ENCODE data around the gene CDKL5. TPM values are rescaled to one million over a fixed set of nuclear protein-coding genes. Genes with fewer than 3 reads are reported as not detected.

Gene CDKL5
- total and polyA plus RNA-seq, 4 donors = 1.1 to 28.7 (median 13.0) TPM

- intact Hi-C loops (cut with DNase I) = no loop called here
- no peak for DNase-seq
- H3K9me3 ChIP-seq (ENCODE audit: control insufficient read depth, low read length) = no peaks in the 10 kb centered on the region
- ATAC-seq (ENCODE audit: low FRiP score) = no peak
- H3K27ac ChIP-seq (ENCODE audit: low read depth in 1 of 2, low read length in 2 of 2) = no peak overlapping the region
- 82 to 97% methylated on average over 2 of the region's 2 CpGs for WGBS, 2 donors
- H3K4me3 ChIP-seq (ENCODE audit: low read length in 2 of 2) = no peak overlapping the region
- H3K4me1 ChIP-seq (ENCODE audit: control insufficient read depth in 1 of 2, insufficient read depth in 2 of 2, low read length in 2 of 2) = no peaks in the 10 kb centered on the region
- no peaks in the 10 kb centered on the region for H3K36me3 ChIP-seq (ENCODE audit: control insufficient read depth in 1 of 2, insufficient read depth in 2 of 2, low read length in 1 of 2)
- H3K27me3 ChIP-seq (ENCODE audit: control insufficient read depth in 1 of 2, insufficient read depth in 2 of 2, low read length in 1 of 2) = no peaks in the 10 kb centered on the region
Observed at GRCh38 chrX:18594079-18594478, 168.7 kb downstream of the CDKL5 start.

- Histone ChIP-seq H3K36me3 (ENCODE audit: control insufficient read depth in 1 of 2, insufficient read depth in 2 of 2, low read length in 1 of 2) (no peaks in the 10 kb centered on the region), H3K4me1 (ENCODE audit: control insufficient read depth in 1 of 2, insufficient read depth in 2 of 2, low read length in 2 of 2) (no peaks in the 10 kb centered on the region), H3K9me3 (ENCODE audit: control insufficient read depth, low read length) (no peaks in the 10 kb centered on the region), H3K27me3 (ENCODE audit: control insufficient read depth in 1 of 2, insufficient read depth in 2 of 2, low read length in 1 of 2) (no peaks in the 10 kb centered on the region), H3K27ac (ENCODE audit: low read depth in 1 of 2, low read length in 2 of 2) (no peak overlapping the region), H3K4me3 (ENCODE audit: low read length in 2 of 2) (no peak overlapping the region)
- ATAC-seq (ENCODE audit: low FRiP score) (no peak), DNase-seq (no peak)
- intact Hi-C loops (cut with DNase I) = no loop called here
- 47 to 70% methylated on average over 4 of the region's 4 CpGs for WGBS, 2 donors
Observed at GRCh38 chrX:18596096-18596495, 170.7 kb downstream of the CDKL5 start.

GRCh38 chrX:18598413-18598812 is 173.0 kb downstream of the CDKL5 start:
- ATAC-seq (ENCODE audit: low FRiP score) (no peak), DNase-seq (no peak)
- intact Hi-C loops (cut with DNase I) = no loop called here
- H3K9me3 ChIP-seq (ENCODE audit: control insufficient read depth, low read length) = no peaks in the 10 kb centered on the region
- no peaks in the 10 kb centered on the region for H3K4me1 ChIP-seq (ENCODE audit: control insufficient read depth in 1 of 2, insufficient read depth in 2 of 2, low read length in 2 of 2)
- peaks cover 0 to 2% of the 10 kb centered on the region in 2 donors for H3K36me3 ChIP-seq (ENCODE audit: control insufficient read depth in 1 of 2, insufficient read depth in 2 of 2, low read length in 1 of 2)
- no peaks in the 10 kb centered on the region for H3K27me3 ChIP-seq (ENCODE audit: control insufficient read depth in 1 of 2, insufficient read depth in 2 of 2, low read length in 1 of 2)
- H3K4me3 ChIP-seq (ENCODE audit: low read length in 2 of 2) = no peak overlapping the region
- WGBS, 2 donors = 64 to 80% methylated on average over 2 of the region's 2 CpGs
- H3K27ac ChIP-seq (ENCODE audit: low read depth in 1 of 2, low read length in 2 of 2) = no peak overlapping the region

GRCh38 chrX:18607966-18608365 is 182.6 kb downstream of the CDKL5 start:
- Histone ChIP-seq H3K27me3 (ENCODE audit: control insufficient read depth in 1 of 2, insufficient read depth in 2 of 2, low read length in 1 of 2) (no peaks in the 10 kb centered on the region), H3K9me3 (ENCODE audit: control insufficient read depth, low read length) (no peaks in the 10 kb centered on the region), H3K27ac (ENCODE audit: low read depth in 1 of 2, low read length in 2 of 2) (no peak overlapping the region), H3K4me3 (ENCODE audit: low read length in 2 of 2) (no peak overlapping the region), H3K4me1 (ENCODE audit: control insufficient read depth in 1 of 2, insufficient read depth in 2 of 2, low read length in 2 of 2) (no peaks in the 10 kb centered on the region), H3K36me3 (ENCODE audit: control insufficient read depth in 1 of 2, insufficient read depth in 2 of 2, low read length in 1 of 2) (peaks cover 0 to 4% of the 10 kb centered on the region in 2 donors)
- DNase-seq (no peak), ATAC-seq (ENCODE audit: low FRiP score) (no peak)
- intact Hi-C loops (cut with DNase I) = no loop called here
- 82 to 86% methylated on average over 4 of the region's 4 CpGs for WGBS, 2 donors

GRCh38 chrX:18613930-18614639 is 188.7 kb downstream of the CDKL5 start:
- DNase-seq (no peak), ATAC-seq (ENCODE audit: low FRiP score) (no peak)
- H3K27ac ChIP-seq (ENCODE audit: low read depth in 1 of 2, low read length in 2 of 2) = no peak overlapping the region
- no peak overlapping the region for H3K4me3 ChIP-seq (ENCODE audit: low read length in 2 of 2)
- intact Hi-C loops (cut with DNase I) = no loop called here
- H3K27me3 ChIP-seq (ENCODE audit: control insufficient read depth in 1 of 2, insufficient read depth in 2 of 2, low read length in 1 of 2) = no peaks in the 10 kb centered on the region
- no peaks in the 10 kb centered on the region for H3K9me3 ChIP-seq (ENCODE audit: control insufficient read depth, low read length)
- H3K4me1 ChIP-seq (ENCODE audit: control insufficient read depth in 1 of 2, insufficient read depth in 2 of 2, low read length in 2 of 2) = no peaks in the 10 kb centered on the region
- peaks cover 0 to 5% of the 10 kb centered on the region in 2 donors for H3K36me3 ChIP-seq (ENCODE audit: control insufficient read depth in 1 of 2, insufficient read depth in 2 of 2, low read length in 1 of 2)
- whole genome bisulfite sequencing, 2 donors = 86 to 92% methylated on average over 3 of the region's 3 CpGs

- no peak for DNase-seq
- Histone ChIP-seq H3K4me1 (ENCODE audit: control insufficient read depth in 1 of 2, insufficient read depth in 2 of 2, low read length in 2 of 2) (no peaks in the 10 kb centered on the region), H3K9me3 (ENCODE audit: control insufficient read depth, low read length) (no peaks in the 10 kb centered on the region), H3K36me3 (ENCODE audit: control insufficient read depth in 1 of 2, insufficient read depth in 2 of 2, low read length in 1 of 2) (peaks cover 0 to 3% of the 10 kb centered on the region in 2 donors), H3K27ac (ENCODE audit: low read depth in 1 of 2, low read length in 2 of 2) (no peak overlapping the region), H3K4me3 (ENCODE audit: low read length in 2 of 2) (no peak overlapping the region), H3K27me3 (ENCODE audit: control insufficient read depth in 1 of 2, insufficient read depth in 2 of 2, low read length in 1 of 2) (no peaks in the 10 kb centered on the region)
- WGBS, 2 donors = 82 to 94% methylated on average over 8 of the region's 8 CpGs
- ATAC-seq (ENCODE audit: low FRiP score) = no peak
- intact Hi-C loops (cut with DNase I) = no loop called here
Observed at GRCh38 chrX:18616688-18617406, 191.4 kb downstream of the CDKL5 start.

GRCh38 chrX:18617407-18617750 is 192.0 kb downstream of the CDKL5 start:
- no peaks in the 10 kb centered on the region for H3K4me1 ChIP-seq (ENCODE audit: control insufficient read depth in 1 of 2, insufficient read depth in 2 of 2, low read length in 2 of 2)
- H3K9me3 ChIP-seq (ENCODE audit: control insufficient read depth, low read length) = no peaks in the 10 kb centered on the region
- DNase-seq (no peak), ATAC-seq (ENCODE audit: low FRiP score) (no peak)
- WGBS, 2 donors = 77 to 96% methylated on average over 5 of the region's 5 CpGs
- no peak overlapping the region for H3K27ac ChIP-seq (ENCODE audit: low read depth in 1 of 2, low read length in 2 of 2)
- H3K27me3 ChIP-seq (ENCODE audit: control insufficient read depth in 1 of 2, insufficient read depth in 2 of 2, low read length in 1 of 2) = no peaks in the 10 kb centered on the region
- H3K36me3 ChIP-seq (ENCODE audit: control insufficient read depth in 1 of 2, insufficient read depth in 2 of 2, low read length in 1 of 2) = peaks cover 0 to 3% of the 10 kb centered on the region in 2 donors
- intact Hi-C loops (cut with DNase I) = no loop called here
- H3K4me3 ChIP-seq (ENCODE audit: low read length in 2 of 2) = no peak overlapping the region

GRCh38 chrX:18619288-18619687 is 193.9 kb downstream of the CDKL5 start:
- no peak overlapping the region for H3K27ac ChIP-seq (ENCODE audit: low read depth in 1 of 2, low read length in 2 of 2)
- intact Hi-C loops (cut with DNase I) = no loop called here
- no peaks in the 10 kb centered on the region for H3K27me3 ChIP-seq (ENCODE audit: control insufficient read depth in 1 of 2, insufficient read depth in 2 of 2, low read length in 1 of 2)
- no peaks in the 10 kb centered on the region for H3K9me3 ChIP-seq (ENCODE audit: control insufficient read depth, low read length)
- H3K36me3 ChIP-seq (ENCODE audit: control insufficient read depth in 1 of 2, insufficient read depth in 2 of 2, low read length in 1 of 2) = peaks cover 0 to 2% of the 10 kb centered on the region in 2 donors
- no peaks in the 10 kb centered on the region for H3K4me1 ChIP-seq (ENCODE audit: control insufficient read depth in 1 of 2, insufficient read depth in 2 of 2, low read length in 2 of 2)
- WGBS, 2 donors = 85 to 88% methylated on average over 2 of the region's 2 CpGs
- DNase-seq (no peak), ATAC-seq (ENCODE audit: low FRiP score) (no peak)
- H3K4me3 ChIP-seq (ENCODE audit: low read length in 2 of 2) = no peak overlapping the region

- Histone ChIP-seq H3K27me3 (ENCODE audit: control insufficient read depth in 1 of 2, insufficient read depth in 2 of 2, low read length in 1 of 2) (no peaks in the 10 kb centered on the region), H3K36me3 (ENCODE audit: control insufficient read depth in 1 of 2, insufficient read depth in 2 of 2, low read length in 1 of 2) (peaks cover 0 to 3% of the 10 kb centered on the region in 2 donors), H3K27ac (ENCODE audit: low read depth in 1 of 2, low read length in 2 of 2) (no peak overlapping the region), H3K4me1 (ENCODE audit: control insufficient read depth in 1 of 2, insufficient read depth in 2 of 2, low read length in 2 of 2) (no peaks in the 10 kb centered on the region), H3K9me3 (ENCODE audit: control insufficient read depth, low read length) (no peaks in the 10 kb centered on the region), H3K4me3 (ENCODE audit: low read length in 2 of 2) (no peak overlapping the region)
- DNase-seq (no peak), ATAC-seq (ENCODE audit: low FRiP score) (no peak)
- intact Hi-C loops (cut with DNase I) = no loop called here
- 71 to 80% methylated on average over 8 of the region's 8 CpGs for WGBS, 2 donors
Observed at GRCh38 chrX:18620349-18620748, 194.9 kb downstream of the CDKL5 start.
